Karpas-422 (cell line): ENCODE measurements around the gene MFSD8. TPM values are rescaled to one million over a fixed set of nuclear protein-coding genes. Genes with fewer than 3 reads are reported as not detected.

Experiments
- small RNA-seq: library from RNA; depleted of rRNA; stranded (forward); fragments of <200 nt; gene quantifications from one replicate; pipeline ENCODE3, GENCODE V24; 2014
- total RNA-seq: library from RNA; depleted of rRNA; stranded (reverse); fragments of >200 nt; shearing (Covaris generic); gene quantifications from 2 replicates; pipeline ENCODE4 v1.2.3, GENCODE V29; 2014; ENCODE audit warnings: low replicate concordance; rRNA removed

The MFSD8 gene
- total RNA-seq, 1 experiment from 2014 or later, result 99.5 TPM

Small RNA genes lying within 50 kb of the gene (small RNA-seq; reads per million reads assigned to genes)
- gene RNU6-583P, result not detected

Other genes with a start within 250 kb of the MFSD8 start
- gene SLC25A31, start 234.8 kb downstream of the MFSD8 start, total RNA-seq, result not detected in 2 replicates
- 0.40 and 1.9 TPM in 2 replicates for gene HSPA4L, start 182.9 kb downstream of the MFSD8 start, total RNA-seq
- gene PLK4, start 84.3 kb downstream of the MFSD8 start, total RNA-seq, result 31.2 and 68.1 TPM in 2 replicates
- gene ABHD18, start 233 bp upstream of the MFSD8 start, total RNA-seq, result 15.6 and 36.6 TPM in 2 replicates
- 45.9 and 62.8 TPM in 2 replicates for gene LARP1B, start 96.1 kb upstream of the MFSD8 start, total RNA-seq